PC-9 (cell line): Measurements from ENCODE around the gene KCNT2. TPM values are rescaled to one million over a fixed set of nuclear protein-coding genes. Genes with fewer than 3 reads are reported as not detected.
A peak's percentile ranks its signal among the peaks of the same experiment; 100 is the strongest.

Experiments used
- BruUV-seq: library from RNA; stranded (reverse); fragments of 400-500 nt; replicated peaks from 2 replicates; lab custom pipeline; 2021; lab: Mats Ljungman, UMichigan
- CTCF ChIA-PET: fragments of 300-600 bp; sonication (Branson Sonifier 250); formaldehyde crosslinking; loops from one replicate; lab custom pipeline; 2022; ENCODE audit warnings: antibody characterized with exemption; lab: Charles Lee
- POLR2A ChIA-PET: fragments of 300-600 bp; sonication (Branson Sonifier 250); formaldehyde crosslinking; loops from one replicate; lab custom pipeline; 2022; ENCODE audit warnings: antibody characterized with exemption; ENCODE audit not compliant: unreplicated experiment; lab: Charles Lee
- DNase-seq, 2 experiments: peaks; one replicate each; pipeline versions ENCODE4 v3.0.0 to v3.0.0-alpha.2; 2015 to 2022; ENCODE audit warnings: mixed read lengths in 1 of 2
- H2AFZ ChIP-seq: fragments of 200-600 bp; sonication (generic); 2 replicates; pipeline ENCODE4 v1.8.1; 2017; ENCODE audit warnings: antibody characterized with exemption
- H3F3A ChIP-seq: fragments of 200-600 bp; sonication (generic); 2 replicates; pipeline ENCODE4 v1.8.1; 2017; ENCODE audit warnings: antibody characterized with exemption, mild to moderate bottlenecking, low read depth; ENCODE audit not compliant: insufficient read depth
- H3K27ac ChIP-seq: fragments of 200-600 bp; sonication (generic); 2 replicates; pipeline ENCODE4 v1.6.1; 2016; ENCODE audit warnings: mixed run types
- H3K27me3 ChIP-seq: fragments of 200-600 bp; sonication (generic); 2 replicates; pipeline ENCODE4 v1.6.1; 2016; ENCODE audit warnings: low read depth, mixed run types; ENCODE audit not compliant: insufficient read depth
- H3K36me3 ChIP-seq: fragments of 200-600 bp; sonication (generic); 2 replicates; pipeline ENCODE4 v1.6.1; 2016; ENCODE audit warnings: low read depth, mixed run types
- H3K4me1 ChIP-seq: fragments of 200-600 bp; sonication (generic); replicated peaks from 2 replicates; pipeline ENCODE4 v1.6.1; 2016; ENCODE audit warnings: mixed run types; ENCODE audit not compliant: insufficient read depth
- H3K4me2 ChIP-seq: fragments of 200-600 bp; sonication (generic); 2 replicates; pipeline ENCODE4 v1.6.1; 2017; ENCODE audit warnings: mixed run types
- H3K4me3 ChIP-seq: fragments of 200-600 bp; sonication (generic); 2 replicates; pipeline ENCODE4 v1.6.1; 2016; ENCODE audit warnings: mixed run types
- H3K79me2 ChIP-seq: fragments of 200-600 bp; sonication (generic); 2 replicates; pipeline ENCODE4 v1.6.1; 2017; ENCODE audit warnings: low read depth, mixed run types
- H3K9me2 ChIP-seq: fragments of 200-600 bp; sonication (generic); 2 replicates; pipeline ENCODE4 v1.8.1; 2017; ENCODE audit warnings: mild to moderate bottlenecking; ENCODE audit not compliant: insufficient read depth
- H3K9me3 ChIP-seq: fragments of 200-600 bp; sonication (generic); 2 replicates; pipeline ENCODE4 v1.8.1; 2016; ENCODE audit warnings: low read depth; ENCODE audit not compliant: insufficient read depth
- H4K20me1 ChIP-seq: fragments of 200-600 bp; sonication (generic); 2 replicates; pipeline ENCODE4 v1.8.1; 2017; ENCODE audit not compliant: insufficient read depth
- CTCF ChIP-seq: fragments of 200-600 bp; sonication (generic); conservative IDR thresholded peaks from 2 replicates; pipeline ENCODE4 v1.6.1; 2017; ENCODE audit warnings: mixed run types, antibody characterized with exemption, mild to moderate bottlenecking, moderate library complexity
- EZH2 ChIP-seq: fragments of 200-600 bp; sonication (generic); IDR thresholded peaks from 2 replicates; pipeline ENCODE4 v1.8.0; 2017; ENCODE audit warnings: antibody characterized with exemption, low read depth
- intact Hi-C: fragments of 100-400 bp; cut with micrococcal nuclease; formaldehyde crosslinking; loops from one replicate; pipeline ENCODE4 v1.10.0; 2022; ENCODE audit not compliant: unreplicated experiment
- total RNA-seq: library from RNA; stranded (reverse); gene quantifications from 2 replicates; pipeline ENCODE4 v1.2.3, GENCODE V29; 2021

Gene KCNT2
- total RNA-seq, 1 experiment from 2014 or later, result 0.90 TPM

- H3K4me2 ChIP-seq, result no peak overlapping the region
- no peak overlapping the region for H3K4me3 ChIP-seq
- intact Hi-C loops, result no loop called here
- H3K9me3 ChIP-seq, result no peaks in the 10 kb centered on the region
- H3K36me3 ChIP-seq, result no peaks in the 10 kb centered on the region
- H3K9me2 ChIP-seq, result no peaks in the 10 kb centered on the region
- DNase-seq, result no peak
- ChIA-PET POLR2A (no interaction called here), CTCF (no interaction called here)
- no peaks in the 10 kb centered on the region for H3K27me3 ChIP-seq
- no TSS peak for BruUV-seq
- H3K4me1 ChIP-seq, result no peaks in the 10 kb centered on the region
- H4K20me1 ChIP-seq, result no peaks in the 10 kb centered on the region
- no peak overlapping the region for H2AFZ ChIP-seq
- TF ChIP-seq CTCF (no peak), EZH2 (no peak)
- no peaks in the 10 kb centered on the region for H3F3A ChIP-seq
- no peaks in the 10 kb centered on the region for H3K79me2 ChIP-seq
- no peak overlapping the region for H3K27ac ChIP-seq
Measured at GRCh38 chr1:196324345-196324744, 283.9 kb downstream of the KCNT2 start.

GRCh38 chr1:196323869-196324268 lies 284.4 kb downstream of the KCNT2 start:
- H3K4me1 ChIP-seq, result no peaks in the 10 kb centered on the region
- no peaks in the 10 kb centered on the region for H4K20me1 ChIP-seq
- no peak overlapping the region for H3K4me2 ChIP-seq
- H3K36me3 ChIP-seq, result no peaks in the 10 kb centered on the region
- H3K4me3 ChIP-seq, result no peak overlapping the region
- no peaks in the 10 kb centered on the region for H3K9me3 ChIP-seq
- BruUV-seq, result no TSS peak
- POLR2A ChIA-PET, result no interaction called here
- TF ChIP-seq EZH2, result no peak
- TF ChIP-seq CTCF, result no peak
- H3K27ac ChIP-seq, result no peak overlapping the region
- H3K27me3 ChIP-seq, result no peaks in the 10 kb centered on the region
- H2AFZ ChIP-seq, result no peak overlapping the region
- CTCF ChIA-PET, result no interaction called here
- no peak for DNase-seq
- no peaks in the 10 kb centered on the region for H3K79me2 ChIP-seq
- intact Hi-C loops, result no loop called here
- no peaks in the 10 kb centered on the region for H3F3A ChIP-seq
- no peaks in the 10 kb centered on the region for H3K9me2 ChIP-seq

- BruUV-seq, result no TSS peak
- TF ChIP-seq CTCF, result no peak
- TF ChIP-seq EZH2, result no peak
- no peak overlapping the region for H3K4me3 ChIP-seq
Measured at GRCh38 chr1:196319301-196319700, 288.9 kb downstream of the KCNT2 start.

More at GRCh38 chr1:196319301-196319700, 288.9 kb downstream of the KCNT2 start:
- Histone ChIP-seq H3F3A (no peaks in the 10 kb centered on the region), H3K27me3 (no peaks in the 10 kb centered on the region), H3K79me2 (no peaks in the 10 kb centered on the region), H3K4me1 (no peaks in the 10 kb centered on the region), H3K9me3 (no peaks in the 10 kb centered on the region), H2AFZ (peak overlapping the region; percentile 12; the same call in 1 of the 2 replicates), H3K9me2 (no peaks in the 10 kb centered on the region), H3K27ac (no peak overlapping the region), H3K4me2 (no peak overlapping the region), H4K20me1 (no peaks in the 10 kb centered on the region), H3K36me3 (no peaks in the 10 kb centered on the region)
- intact Hi-C loops, result no loop called here
- ChIA-PET CTCF (no interaction called here), POLR2A (no interaction called here)
- DNase-seq, result no peak
